Activated gamma-delta T cell treated with Interleukin-2 at 50 U/mL for 16 hours (primary cell): ENCODE results near the gene AVPR2.
A peak's percentile ranks its signal among the peaks of the same experiment; 100 is the strongest.

Source experiments
- DNase-seq: peaks from one replicate; pipeline ENCODE4 v3.0.0-alpha.2; 2020

The AVPR2 gene

GRCh38 chrX:153886915-153887314 is 17.6 kb upstream of the AVPR2 start:
- DNase-seq = no peak

- DNase-seq = no peak
Observed at GRCh38 chrX:153887385-153887784, 17.1 kb upstream of the AVPR2 start.

GRCh38 chrX:153888344-153888743 is 16.1 kb upstream of the AVPR2 start:
- no peak for DNase-seq

GRCh38 chrX:153889123-153889522 is 15.3 kb upstream of the AVPR2 start:
- no peak for DNase-seq

GRCh38 chrX:153897899-153898298 is 6.6 kb upstream of the AVPR2 start:
- DNase-seq = no peak

GRCh38 chrX:153900831-153901752 is 3.4 kb upstream of the AVPR2 start:
- peak; percentile 53 for DNase-seq

GRCh38 chrX:153901753-153902140 is 2.7 kb upstream of the AVPR2 start:
- DNase-seq = no peak

GRCh38 chrX:153902385-153902784 is 2.1 kb upstream of the AVPR2 start:
- DNase-seq = no peak

- no peak for DNase-seq
Observed at GRCh38 chrX:153903238-153903980, 1.1 kb upstream of the AVPR2 start.

- no peak for DNase-seq
Observed at GRCh38 chrX:153905481-153906095, 1.1 kb downstream of the AVPR2 start.

GRCh38 chrX:153906126-153906917 is 1.8 kb downstream of the AVPR2 start:
- DNase-seq = no peak

- no peak for DNase-seq
Observed at GRCh38 chrX:153907456-153907855, 3.0 kb downstream of the AVPR2 start.

GRCh38 chrX:153908219-153908860 is 3.9 kb downstream of the AVPR2 start:
- no peak for DNase-seq

GRCh38 chrX:153909024-153909979 is 4.8 kb downstream of the AVPR2 start:
- no peak for DNase-seq

GRCh38 chrX:153909980-153910360 is 5.5 kb downstream of the AVPR2 start:
- no peak for DNase-seq

GRCh38 chrX:153910446-153910845 is 6.0 kb downstream of the AVPR2 start:
- no peak for DNase-seq

GRCh38 chrX:153911798-153912197 is 7.3 kb downstream of the AVPR2 start:
- DNase-seq = no peak

GRCh38 chrX:153913211-153913610 is 8.7 kb downstream of the AVPR2 start:
- DNase-seq = no peak

- no peak for DNase-seq
Observed at GRCh38 chrX:153913701-153914100, 9.2 kb downstream of the AVPR2 start.

- no peak for DNase-seq
Observed at GRCh38 chrX:153917869-153918268, 13.4 kb downstream of the AVPR2 start.

- DNase-seq = no peak
Observed at GRCh38 chrX:153919281-153919680, 14.8 kb downstream of the AVPR2 start.
